MM.1S (cell line): ENCODE results near the gene HCN2.

Source experiments
- DNase-seq: peaks from one replicate; pipeline ENCODE4 v3.0.0-alpha.2; 2015
- H2AFZ ChIP-seq: fragments of 300-600 bp; sonication (generic); 2 replicates; pipeline ENCODE4 v1.6.0; 2016; ENCODE audit warnings: antibody characterized with exemption, low read length
- H3F3A ChIP-seq: fragments of 300-600 bp; sonication (generic); 2 replicates; pipeline ENCODE4 v1.6.1; 2016; ENCODE audit warnings: mild to moderate bottlenecking, antibody characterized with exemption, low read length, moderate library complexity, mixed read lengths; ENCODE audit not compliant: insufficient read depth
- H3K27ac ChIP-seq: fragments of 300-600 bp; sonication (generic); 2 replicates; pipeline ENCODE4 v1.5.1; 2016; ENCODE audit warnings: mild to moderate bottlenecking, low read length
- H3K27me3 ChIP-seq: fragments of 300-600 bp; sonication (generic); replicated peaks from 2 replicates; pipeline ENCODE4 v1.6.0; 2016; ENCODE audit warnings: low read length; ENCODE audit not compliant: insufficient read depth
- H3K36me3 ChIP-seq: fragments of 300-600 bp; sonication (generic); replicated peaks from 2 replicates; pipeline ENCODE4 v1.6.1; 2016; ENCODE audit warnings: mild to moderate bottlenecking, low read length, mixed read lengths; ENCODE audit not compliant: insufficient read depth
- H3K4me1 ChIP-seq: fragments of 300-600 bp; sonication (generic); 2 replicates; pipeline ENCODE4 v1.6.1; 2016; ENCODE audit warnings: low read length, mixed read lengths
- H3K4me2 ChIP-seq: fragments of 300-600 bp; sonication (generic); 2 replicates; pipeline ENCODE4 v1.6.0; 2016; ENCODE audit warnings: low read depth, low read length
- H3K4me3 ChIP-seq: fragments of 300-600 bp; sonication (generic); 2 replicates; pipeline ENCODE4 v1.5.1; 2016; ENCODE audit warnings: low read length, mixed read lengths
- H3K79me2 ChIP-seq: fragments of 300-600 bp; sonication (generic); 2 replicates; pipeline ENCODE4 v1.6.1; 2016; ENCODE audit warnings: mixed run types, low read length, mixed read lengths
- H3K9ac ChIP-seq: fragments of 300-600 bp; sonication (generic); 2 replicates; pipeline ENCODE4 v1.6.1; 2016; ENCODE audit warnings: low read length, mixed read lengths
- H3K9me2 ChIP-seq: fragments of 300-600 bp; sonication (generic); replicated peaks from 2 replicates; pipeline ENCODE4 v1.6.1; 2016; ENCODE audit warnings: mild to moderate bottlenecking, low read length, mixed read lengths; ENCODE audit not compliant: insufficient read depth
- H3K9me3 ChIP-seq: fragments of 300-600 bp; sonication (generic); replicated peaks from 2 replicates; pipeline ENCODE4 v1.6.1; 2016; ENCODE audit warnings: mild to moderate bottlenecking, low read length, mixed read lengths; ENCODE audit not compliant: insufficient read depth
- H4K20me1 ChIP-seq: fragments of 300-600 bp; sonication (generic); 2 replicates; pipeline ENCODE4 v1.6.1; 2016; ENCODE audit warnings: mild to moderate bottlenecking, low read length, moderate library complexity, mixed read lengths; ENCODE audit not compliant: insufficient read depth
- EZH2 ChIP-seq: fragments of 300-600 bp; sonication (generic); optimal IDR thresholded peaks from 2 replicates; pipeline ENCODE3; 2017; ENCODE audit warnings: low read depth, mild to moderate bottlenecking, antibody characterized with exemption, low read length, mixed read lengths
- EZH2phosphoT487 ChIP-seq: fragments of 300-600 bp; sonication (generic); IDR thresholded peaks from 2 replicates; pipeline ENCODE4 v1.6.1; 2018; ENCODE audit warnings: antibody characterized with exemption, low read length
- TF ChIP-seq, protein P1 (sequence below): fragments of 300-600 bp; sonication (generic); IDR thresholded peaks from 2 replicates; pipeline ENCODE4 v1.5.1; 2016; ENCODE audit warnings: antibody characterized with exemption, low read length, mixed read lengths

HCN2 gene

DNA sequence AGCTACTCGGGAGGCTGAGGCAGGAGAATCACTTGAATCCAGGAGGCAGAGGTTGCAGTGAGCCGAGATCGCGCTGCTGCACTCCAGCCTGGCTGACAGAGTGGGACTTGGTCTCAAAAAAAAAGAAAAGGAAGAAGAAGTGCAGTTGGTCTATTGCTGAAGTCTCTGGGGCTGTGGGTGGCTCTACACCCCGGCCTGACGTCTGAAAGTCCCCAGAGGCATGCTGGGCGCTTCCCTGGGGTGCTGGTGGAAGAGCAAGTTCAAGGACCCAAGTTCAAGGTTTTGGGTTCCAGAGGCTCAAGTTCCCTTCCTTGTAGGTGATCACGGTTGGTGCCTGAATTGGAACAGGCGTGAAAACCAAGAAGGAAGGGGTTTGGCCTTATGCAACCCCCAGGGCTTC lies 3.8 kb downstream of the HCN2 start:
- TF ChIP-seq, protein P1, sequence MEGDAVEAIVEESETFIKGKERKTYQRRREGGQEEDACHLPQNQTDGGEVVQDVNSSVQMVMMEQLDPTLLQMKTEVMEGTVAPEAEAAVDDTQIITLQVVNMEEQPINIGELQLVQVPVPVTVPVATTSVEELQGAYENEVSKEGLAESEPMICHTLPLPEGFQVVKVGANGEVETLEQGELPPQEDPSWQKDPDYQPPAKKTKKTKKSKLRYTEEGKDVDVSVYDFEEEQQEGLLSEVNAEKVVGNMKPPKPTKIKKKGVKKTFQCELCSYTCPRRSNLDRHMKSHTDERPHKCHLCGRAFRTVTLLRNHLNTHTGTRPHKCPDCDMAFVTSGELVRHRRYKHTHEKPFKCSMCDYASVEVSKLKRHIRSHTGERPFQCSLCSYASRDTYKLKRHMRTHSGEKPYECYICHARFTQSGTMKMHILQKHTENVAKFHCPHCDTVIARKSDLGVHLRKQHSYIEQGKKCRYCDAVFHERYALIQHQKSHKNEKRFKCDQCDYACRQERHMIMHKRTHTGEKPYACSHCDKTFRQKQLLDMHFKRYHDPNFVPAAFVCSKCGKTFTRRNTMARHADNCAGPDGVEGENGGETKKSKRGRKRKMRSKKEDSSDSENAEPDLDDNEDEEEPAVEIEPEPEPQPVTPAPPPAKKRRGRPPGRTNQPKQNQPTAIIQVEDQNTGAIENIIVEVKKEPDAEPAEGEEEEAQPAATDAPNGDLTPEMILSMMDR: no peak
- TF ChIP-seq EZH2phosphoT487: no peak
- TF ChIP-seq EZH2: no peak
- no peak overlapping the region for H3K27ac ChIP-seq
- no peaks in the 10 kb centered on the region for H3K9me3 ChIP-seq
- no peaks in the 10 kb centered on the region for H4K20me1 ChIP-seq
- H3K79me2 ChIP-seq: no peaks in the 10 kb centered on the region
- no peak for DNase-seq
- peaks cover 82% of the 10 kb centered on the region for H3K27me3 ChIP-seq
- no peak overlapping the region for H3K4me3 ChIP-seq
- no peaks in the 10 kb centered on the region for H3F3A ChIP-seq
- H3K36me3 ChIP-seq: no peaks in the 10 kb centered on the region
- H3K4me1 ChIP-seq: no peaks in the 10 kb centered on the region
- no peak overlapping the region for H3K9ac ChIP-seq
- H3K9me2 ChIP-seq: no peaks in the 10 kb centered on the region
- no peak overlapping the region for H3K4me2 ChIP-seq
- H2AFZ ChIP-seq: no peak overlapping the region

DNA sequence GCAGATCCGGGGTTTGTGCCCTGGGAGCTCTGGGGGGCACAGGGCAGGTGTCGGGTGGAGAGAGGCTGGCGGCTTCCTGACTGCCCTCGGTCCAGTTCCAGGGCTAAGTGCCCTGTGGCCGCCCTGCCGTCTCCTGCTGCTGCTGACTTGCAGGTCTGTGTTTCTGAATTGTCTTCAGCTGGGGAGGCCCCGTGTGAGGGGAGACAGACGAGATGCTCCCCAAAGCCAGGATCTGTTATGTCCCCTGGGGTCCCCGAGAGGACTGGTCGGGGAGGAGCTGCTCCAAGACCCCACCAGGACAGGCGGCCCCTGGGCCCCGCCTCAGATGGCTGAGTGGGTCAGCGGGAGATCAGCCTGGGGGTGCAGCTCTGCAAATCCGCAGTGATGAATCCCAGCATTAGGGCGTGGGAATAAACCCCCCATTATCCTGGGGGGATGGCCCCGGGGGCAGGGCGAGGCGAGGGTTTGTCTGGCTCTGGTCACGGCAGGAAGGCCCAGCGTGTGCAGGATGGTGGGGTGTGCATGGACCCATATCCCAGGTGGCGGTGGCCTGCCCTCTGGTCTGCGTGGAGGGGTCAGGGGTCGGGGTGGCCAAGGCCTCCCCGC lies 4.7 kb downstream of the HCN2 start:
- Histone ChIP-seq H2AFZ (no peak overlapping the region), H3K9me3 (no peaks in the 10 kb centered on the region), H3K9me2 (no peaks in the 10 kb centered on the region), H3K36me3 (no peaks in the 10 kb centered on the region), H3K9ac (no peak overlapping the region), H4K20me1 (no peaks in the 10 kb centered on the region), H3K27me3 (peaks cover 82% of the 10 kb centered on the region), H3K4me1 (no peaks in the 10 kb centered on the region), H3F3A (no peaks in the 10 kb centered on the region), H3K4me2 (no peak overlapping the region), H3K27ac (no peak overlapping the region), H3K4me3 (no peak overlapping the region), H3K79me2 (no peaks in the 10 kb centered on the region)
- no peak for DNase-seq
- no peak for TF ChIP-seq EZH2
- TF ChIP-seq, protein P1: no peak
- no peak for TF ChIP-seq EZH2phosphoT487

DNA sequence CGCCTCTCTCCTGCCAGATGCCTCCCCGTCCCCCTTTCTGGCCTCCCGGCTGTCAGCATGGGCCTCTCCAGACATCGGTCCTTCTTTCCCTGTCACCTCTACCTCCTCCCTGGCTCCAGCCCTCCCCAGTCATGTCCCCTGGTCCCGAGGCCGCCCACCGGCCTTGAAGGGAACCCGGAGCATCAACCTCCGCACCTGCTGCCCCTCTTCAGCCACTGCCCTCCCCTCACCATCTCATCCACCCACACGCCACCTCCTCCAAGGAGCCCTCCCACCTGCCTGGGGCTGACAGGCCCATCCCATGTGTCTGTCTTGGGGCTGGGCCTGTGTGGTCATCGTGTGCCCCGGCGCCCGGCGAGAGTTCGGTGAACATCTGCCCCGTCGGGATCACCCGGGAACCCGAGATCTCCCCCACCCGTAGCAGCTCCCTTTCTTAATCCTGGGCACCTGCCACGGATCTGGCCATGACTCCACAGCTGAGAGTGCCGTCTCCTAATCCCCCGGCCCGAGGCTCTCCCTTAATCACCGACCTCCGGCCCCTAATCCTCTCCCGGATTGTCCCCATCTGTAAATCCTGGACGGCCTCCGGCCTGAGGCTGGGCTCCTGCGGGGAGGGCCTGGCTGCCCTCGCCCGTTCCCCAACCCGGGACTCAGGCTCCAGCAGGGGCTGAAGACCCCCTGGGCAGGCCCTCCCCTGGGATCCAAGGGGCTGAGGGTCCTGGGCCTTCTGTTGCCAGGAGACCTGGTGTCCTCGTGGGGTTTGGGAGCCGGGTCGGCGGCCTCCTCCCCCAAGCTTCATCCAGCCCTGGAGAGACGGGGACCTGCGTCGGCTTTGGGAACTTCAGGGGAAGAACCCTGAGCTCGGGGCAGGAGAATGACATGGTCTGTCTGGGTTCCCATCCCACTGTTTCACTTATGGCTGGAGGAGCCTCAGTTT lies 5.9 kb downstream of the HCN2 start:
- TF ChIP-seq EZH2phosphoT487 (no peak), EZH2 (no peak)
- TF ChIP-seq, protein P1: no peak
- H3K9me2 ChIP-seq: no peaks in the 10 kb centered on the region
- no peak overlapping the region for H2AFZ ChIP-seq
- H3K27me3 ChIP-seq: peaks cover 93% of the 10 kb centered on the region
- H3K4me1 ChIP-seq: no peaks in the 10 kb centered on the region
- no peaks in the 10 kb centered on the region for H4K20me1 ChIP-seq
- H3K4me3 ChIP-seq: no peak overlapping the region
- DNase-seq: no peak
- H3K27ac ChIP-seq: no peak overlapping the region
- no peak overlapping the region for H3K9ac ChIP-seq
- H3K4me2 ChIP-seq: no peak overlapping the region
- no peaks in the 10 kb centered on the region for H3K9me3 ChIP-seq
- no peaks in the 10 kb centered on the region for H3K79me2 ChIP-seq
- no peaks in the 10 kb centered on the region for H3F3A ChIP-seq
- H3K36me3 ChIP-seq: no peaks in the 10 kb centered on the region
